Osteoblast (primary cell): Measurements from ENCODE around the gene EPHA4. TPM values are rescaled to one million over a fixed set of nuclear protein-coding genes. Genes with fewer than 3 reads are reported as not detected.

Experiments
- DNase-seq: peaks from one replicate; pipeline ENCODE4 v3.0.0; 2011; ENCODE audit warnings: low spot score, mixed read lengths; ENCODE audit not compliant: insufficient read length; ENCODE audit errors: missing footprints
- H2AFZ ChIP-seq: 2 replicates; pipeline ENCODE4 v1.6.0; 2011; ENCODE audit warnings: mild to moderate bottlenecking, low read length
- H3K27ac ChIP-seq: 2 replicates; pipeline ENCODE4 v1.5.1; 2011; ENCODE audit warnings: mild to moderate bottlenecking, low read depth, low read length, moderate library complexity
- H3K27me3 ChIP-seq: 2 replicates; pipeline ENCODE4 v1.6.0; 2012; ENCODE audit warnings: mild to moderate bottlenecking, control low read depth, inconsistent platforms, low read length, moderate library complexity; ENCODE audit not compliant: insufficient read depth
- H3K36me3 ChIP-seq: 2 replicates; pipeline ENCODE4 v1.5.1; 2011; ENCODE audit warnings: mild to moderate bottlenecking, low read length, control low read depth, moderate library complexity; ENCODE audit not compliant: insufficient read depth
- H3K4me1 ChIP-seq: 2 replicates; pipeline ENCODE4 v1.5.1; 2011; ENCODE audit warnings: mild to moderate bottlenecking, low read length, control low read depth, moderate library complexity; ENCODE audit not compliant: insufficient read depth
- H3K4me2 ChIP-seq: 2 replicates; pipeline ENCODE4 v1.6.0; 2011; ENCODE audit warnings: mild to moderate bottlenecking, low read length; ENCODE audit not compliant: insufficient read depth
- H3K4me3 ChIP-seq: fragments of 200-600 bp; sonication (generic); 3 replicates; pipeline ENCODE4 v1.5.1; 2012; ENCODE audit warnings: mild to moderate bottlenecking, low read length, inconsistent platforms; ENCODE audit not compliant: insufficient read depth
- H3K79me2 ChIP-seq: 2 replicates; pipeline ENCODE4 v1.6.0; 2012; ENCODE audit warnings: mild to moderate bottlenecking, low read length, control low read depth, inconsistent platforms; ENCODE audit not compliant: insufficient read depth
- H3K9me3 ChIP-seq: 2 replicates; pipeline ENCODE4 v1.5.1; 2011; ENCODE audit warnings: low read depth, low read length, control low read depth
- H4K20me1 ChIP-seq: 2 replicates; pipeline ENCODE4 v1.6.0; 2012; ENCODE audit warnings: mild to moderate bottlenecking, low read length, control low read depth; ENCODE audit not compliant: insufficient read depth
- CTCF ChIP-seq: IDR thresholded peaks from 2 replicates; pipeline ENCODE4 v1.5.1; 2011; ENCODE audit warnings: mild to moderate bottlenecking, low read depth, low read length, moderate library complexity; ENCODE audit errors: extremely low read depth
- total RNA-seq: library from RNA; depleted of rRNA; stranded (reverse); fragments of >200 nt; gene quantifications from 2 replicates; pipeline ENCODE4 v1.2.3, GENCODE V29; 2012

The EPHA4 gene
- total RNA-seq, 1 donor: 15.9 TPM

- no peaks in the 10 kb centered on the region for H3K4me1 ChIP-seq
- no peaks in the 10 kb centered on the region for H3K9me3 ChIP-seq
- H3K27ac ChIP-seq: no peak overlapping the region
- H3K4me3 ChIP-seq: no peak overlapping the region
- H3K4me2 ChIP-seq: no peak overlapping the region
- H2AFZ ChIP-seq: no peak overlapping the region
- H4K20me1 ChIP-seq: no peaks in the 10 kb centered on the region
- no peaks in the 10 kb centered on the region for H3K79me2 ChIP-seq
- DNase-seq: no peak
- H3K36me3 ChIP-seq: no peaks in the 10 kb centered on the region
- no peaks in the 10 kb centered on the region for H3K27me3 ChIP-seq
- no peak for TF ChIP-seq CTCF
Measured at GRCh38 chr2:221480163-221480562, 91.9 kb downstream of the EPHA4 start.

- no peaks in the 10 kb centered on the region for H3K4me1 ChIP-seq
- H3K4me2 ChIP-seq: no peak overlapping the region
- H3K4me3 ChIP-seq: no peak overlapping the region
- H3K27ac ChIP-seq: no peak overlapping the region
- no peaks in the 10 kb centered on the region for H4K20me1 ChIP-seq
- no peak for DNase-seq
- no peaks in the 10 kb centered on the region for H3K9me3 ChIP-seq
- no peak overlapping the region for H2AFZ ChIP-seq
- TF ChIP-seq CTCF: no peak
- no peaks in the 10 kb centered on the region for H3K79me2 ChIP-seq
- H3K27me3 ChIP-seq: no peaks in the 10 kb centered on the region
- no peaks in the 10 kb centered on the region for H3K36me3 ChIP-seq
Measured at GRCh38 chr2:221478485-221478863, 93.6 kb downstream of the EPHA4 start.

GRCh38 chr2:221477714-221478484 is 94.2 kb downstream of the EPHA4 start:
- H3K4me1 ChIP-seq: no peaks in the 10 kb centered on the region
- no peaks in the 10 kb centered on the region for H4K20me1 ChIP-seq
- H3K27me3 ChIP-seq: no peaks in the 10 kb centered on the region
- H3K79me2 ChIP-seq: no peaks in the 10 kb centered on the region
- no peak overlapping the region for H2AFZ ChIP-seq
- H3K9me3 ChIP-seq: no peaks in the 10 kb centered on the region
- H3K36me3 ChIP-seq: no peaks in the 10 kb centered on the region
- H3K4me3 ChIP-seq: no peak overlapping the region
- H3K27ac ChIP-seq: no peak overlapping the region
- H3K4me2 ChIP-seq: no peak overlapping the region
- no peak for TF ChIP-seq CTCF
- no peak for DNase-seq

GRCh38 chr2:221476195-221476594 is 95.9 kb downstream of the EPHA4 start:
- Histone ChIP-seq H3K4me1 (no peaks in the 10 kb centered on the region), H3K36me3 (no peaks in the 10 kb centered on the region), H3K27me3 (no peaks in the 10 kb centered on the region), H3K9me3 (no peaks in the 10 kb centered on the region), H3K4me2 (no peak overlapping the region), H4K20me1 (no peaks in the 10 kb centered on the region), H3K4me3 (no peak overlapping the region), H3K27ac (no peak overlapping the region), H2AFZ (no peak overlapping the region), H3K79me2 (no peaks in the 10 kb centered on the region)
- TF ChIP-seq CTCF: no peak
- no peak for DNase-seq
